H1 (cell line): ENCODE measurements around the gene GAN. TPM values are rescaled to one million over a fixed set of nuclear protein-coding genes. Genes with fewer than 3 reads are reported as not detected.

Source experiments
- CTCF ChIA-PET: fragments of 300-600 bp; sonication (Branson Sonifier 250); formaldehyde crosslinking; loops from one replicate; lab custom pipeline; 2021; ENCODE audit not compliant: partially characterized antibody; lab: Charles Lee
- POLR2A ChIA-PET: fragments of 300-600 bp; sonication (Branson Sonifier 250); formaldehyde crosslinking; loops from one replicate; lab custom pipeline; 2021; ENCODE audit warnings: inconsistent platforms; ENCODE audit not compliant: partially characterized antibody; lab: Charles Lee
- DNase-seq, 2 experiments: peaks; one replicate each; pipeline versions ENCODE4 v3.0.0 to v3.0.0-alpha.2; 2010 to 2022; ENCODE audit warnings: low spot score in 2 of 2, low read depth in 1 of 2, mixed read lengths in 1 of 2
- FAIRE-seq: peaks from 2 replicates; lab custom pipeline; 2011; peaks lifted over from hg19 to GRCh38; lab: Jason Lieb, UNC
- H2AFZ ChIP-seq: 2 replicates; pipeline ENCODE4 v1.8.1; 2012; ENCODE audit warnings: low read length, inconsistent platforms
- H2AK5ac ChIP-seq: 2 replicates; pipeline ENCODE4 v1.6.1; 2013; ENCODE audit warnings: low read depth, low read length
- H2BK120ac ChIP-seq: replicated peaks from 2 replicates; pipeline ENCODE3; 2013; ENCODE audit warnings: low read depth, low read length, inconsistent platforms
- H2BK12ac ChIP-seq: 2 replicates; pipeline ENCODE4 v1.6.1; 2013; ENCODE audit warnings: low read depth, low read length
- H2BK15ac ChIP-seq: 2 replicates; pipeline ENCODE4 v1.6.1; 2013; ENCODE audit warnings: low read length
- H2BK20ac ChIP-seq: 2 replicates; pipeline ENCODE4 v1.6.1; 2013; ENCODE audit warnings: low read length
- H2BK5ac ChIP-seq: 2 replicates; pipeline ENCODE4 v1.6.1; 2013; ENCODE audit warnings: low read depth, low read length
- H3K14ac ChIP-seq: 2 replicates; pipeline ENCODE4 v1.6.1; 2013; ENCODE audit warnings: inconsistent platforms; ENCODE audit not compliant: insufficient read length
- H3K18ac ChIP-seq: 2 replicates; pipeline ENCODE4 v1.6.1; 2013; ENCODE audit warnings: low read length; ENCODE audit errors: extremely low read depth
- H3K23ac ChIP-seq: 2 replicates; pipeline ENCODE4 v1.6.1; 2013; ENCODE audit warnings: inconsistent platforms; ENCODE audit not compliant: insufficient read length
- H3K23me2 ChIP-seq: 2 replicates; pipeline ENCODE4 v1.6.1; 2013; ENCODE audit warnings: low read depth, low read length
- H3K27ac ChIP-seq: 2 replicates; pipeline ENCODE4 v1.6.1; 2011; ENCODE audit warnings: low read depth, low read length, inconsistent platforms
- H3K27me3 ChIP-seq, 4 experiments: replicated peaks in 1 of 4; 1 replicate in 1 of 4; 2 replicates in 3 of 4; pipeline versions ENCODE4 v1.6.1 to v1.8.1; 2011 to 2013; ENCODE audit warnings: low read length in 3 of 4, mild to moderate bottlenecking in 3 of 4, inconsistent platforms in 2 of 4, mixed read lengths in 2 of 4, moderate library complexity in 1 of 4; ENCODE audit not compliant: control insufficient read depth in 3 of 4, insufficient read depth in 3 of 4; ENCODE audit errors: extremely low read depth in 1 of 4
- H3K36me3 ChIP-seq, 4 experiments: 2 replicates each; pipeline versions ENCODE4 v1.6.1 to v1.8.1; 2011 to 2013; ENCODE audit warnings: mild to moderate bottlenecking in 4 of 4, low read length in 3 of 4, moderate library complexity in 2 of 4, control low read depth in 1 of 4, inconsistent platforms in 1 of 4; ENCODE audit not compliant: insufficient read depth in 4 of 4, control insufficient read depth in 2 of 4
- H3K4ac ChIP-seq: replicated peaks from 2 replicates; pipeline ENCODE3; 2013; ENCODE audit warnings: low read length, low read depth, mixed read lengths, inconsistent platforms; ENCODE audit not compliant: insufficient read length
- H3K4me1 ChIP-seq, 4 experiments: replicated peaks in 1 of 4; 1 replicate in 1 of 4; 2 replicates in 3 of 4; pipeline versions ENCODE4 v1.6.1 to v1.8.1; 2011 to 2013; ENCODE audit warnings: low read length in 3 of 4, inconsistent platforms in 2 of 4, mixed read lengths in 1 of 4; ENCODE audit not compliant: insufficient read depth in 4 of 4, control insufficient read depth in 3 of 4
- H3K4me2 ChIP-seq, 2 experiments: 2 replicates each; pipeline versions ENCODE4 v1.6.1 to v1.8.1; 2011 to 2013; ENCODE audit warnings: low read depth in 2 of 2, low read length in 2 of 2, control low read depth in 1 of 2, inconsistent platforms in 1 of 2, mild to moderate bottlenecking in 1 of 2; ENCODE audit not compliant: insufficient read depth in 1 of 2
- H3K4me3 ChIP-seq, 4 experiments: fragments of 200-600, 300-600 bp in 1 of 4; sonication (generic), shearing (Covaris generic), sonication (Bioruptor Twin) in 1 of 4; 2 replicates each; pipeline versions ENCODE4 v1.5.1 to v1.8.1; 2011 to 2016; ENCODE audit warnings: low read length in 4 of 4, low read depth in 3 of 4, control low read depth in 2 of 4, inconsistent platforms in 2 of 4, mild to moderate bottlenecking in 2 of 4, mixed read lengths in 1 of 4, moderate library complexity in 1 of 4; ENCODE audit not compliant: insufficient read depth in 2 of 4; ENCODE audit errors: extremely low read depth in 1 of 4
- H3K56ac ChIP-seq: replicated peaks from 2 replicates; pipeline ENCODE3; 2013; ENCODE audit warnings: low read depth, mild to moderate bottlenecking, mixed read lengths, low read length, inconsistent platforms; ENCODE audit not compliant: insufficient read length
- H3K79me1 ChIP-seq: 2 replicates; pipeline ENCODE4 v1.6.1; 2013; ENCODE audit warnings: low read depth, low read length, control low read depth
- H3K79me2 ChIP-seq, 2 experiments: 2 replicates each; pipeline versions ENCODE4 v1.6.1 to v1.8.1; 2012 to 2013; ENCODE audit warnings: low read length in 2 of 2, mild to moderate bottlenecking in 2 of 2, inconsistent platforms in 1 of 2; ENCODE audit not compliant: insufficient read depth in 2 of 2, control insufficient read depth in 1 of 2
- H3K9ac ChIP-seq, 4 experiments: replicated peaks in 1 of 4; 1 replicate in 1 of 4; 2 replicates in 3 of 4; pipeline versions ENCODE4 v1.6.1 to v1.8.1; 2011 to 2013; ENCODE audit warnings: low read depth in 3 of 4, low read length in 3 of 4, control low read depth in 2 of 4, mild to moderate bottlenecking in 2 of 4, moderate library complexity in 2 of 4, inconsistent platforms in 1 of 4; ENCODE audit errors: extremely low read depth in 1 of 4
- H3K9me3 ChIP-seq, 2 experiments: 2 replicates each; pipeline versions ENCODE4 v1.6.1 to v1.8.1; 2012 to 2013; ENCODE audit warnings: mild to moderate bottlenecking in 2 of 2, moderate library complexity in 2 of 2, control low read depth in 1 of 2, inconsistent platforms in 1 of 2, low read depth in 1 of 2, low read length in 1 of 2, mixed read lengths in 1 of 2; ENCODE audit not compliant: insufficient read depth in 2 of 2
- H4K20me1 ChIP-seq, 2 experiments: replicated peaks in 1 of 2; 2 replicates each; pipeline versions ENCODE3 to v1.8.1; 2011 to 2013; ENCODE audit warnings: inconsistent platforms in 2 of 2, low read length in 2 of 2, mild to moderate bottlenecking in 1 of 2; ENCODE audit not compliant: insufficient read depth in 2 of 2, control insufficient read depth in 1 of 2
- H4K5ac ChIP-seq: 2 replicates; pipeline ENCODE4 v1.6.1; 2013; ENCODE audit warnings: low read length, low read depth, mixed read lengths, inconsistent platforms; ENCODE audit not compliant: insufficient read length
- H4K8ac ChIP-seq: 2 replicates; pipeline ENCODE4 v1.8.0; 2013; ENCODE audit warnings: mild to moderate bottlenecking, moderate library complexity, low read length, inconsistent platforms; ENCODE audit not compliant: insufficient read depth; ENCODE audit errors: extremely low read depth
- H4K91ac ChIP-seq: replicated peaks from 2 replicates; pipeline ENCODE3; 2013; ENCODE audit warnings: low read length, mixed read lengths, inconsistent platforms; ENCODE audit not compliant: insufficient read length
- CBX8 ChIP-seq: fragments of 300-800, 300-1000 bp; sonication (generic); IDR thresholded peaks from 2 replicates; pipeline ENCODE4 v1.7.1; 2016; ENCODE audit warnings: low read depth, low read length, borderline replicate concordance
- EGR1 ChIP-seq: IDR thresholded peaks from 2 replicates; pipeline ENCODE4 v1.6.1; 2011; ENCODE audit warnings: low read depth, low read length, borderline replicate concordance
- JUN ChIP-seq: IDR thresholded peaks from 2 replicates; pipeline ENCODE4 v1.6.1; 2011; ENCODE audit warnings: low read depth, mild to moderate bottlenecking, improper control_type of control experiment, low read length
- KDM1A ChIP-seq: fragments of 200-600, 300-600 bp; sonication (generic); IDR thresholded peaks from 2 replicates; pipeline ENCODE4 v1.7.1; 2016; ENCODE audit warnings: mild to moderate bottlenecking, low read length, borderline replicate concordance
- MAX ChIP-seq: IDR thresholded peaks from 2 replicates; pipeline ENCODE4 v1.6.1; 2012; ENCODE audit warnings: inconsistent platforms
- NRF1 ChIP-seq: IDR thresholded peaks from 2 replicates; pipeline ENCODE4 v1.6.1; 2011; ENCODE audit warnings: mild to moderate bottlenecking, low read depth, low read length, improper control_type of control experiment
- POLR2AphosphoS5 ChIP-seq: IDR thresholded peaks from 2 replicates; pipeline ENCODE4 v1.6.1; 2011; ENCODE audit warnings: low read depth, low read length
- POU5F1 ChIP-seq: IDR thresholded peaks from 2 replicates; pipeline ENCODE4 v1.6.1; 2011; ENCODE audit warnings: low read depth, mild to moderate bottlenecking, low read length, moderate library complexity
- RFX5 ChIP-seq: IDR thresholded peaks from 2 replicates; pipeline ENCODE4 v1.6.1; 2011; ENCODE audit warnings: low read depth, low read length, improper control_type of control experiment, borderline replicate concordance
- SAP30 ChIP-seq: fragments of 300-600 bp; sonication (generic); IDR thresholded peaks from 2 replicates; pipeline ENCODE4 v1.7.1; 2012; ENCODE audit warnings: low read length, moderate library complexity, mild to moderate bottlenecking, inconsistent platforms; ENCODE audit not compliant: insufficient read depth, insufficient replicate concordance
- SRF ChIP-seq: IDR thresholded peaks from 2 replicates; pipeline ENCODE4 v1.6.1; 2011; ENCODE audit warnings: mild to moderate bottlenecking, low read depth, low read length, moderate library complexity
- ZNF274 ChIP-seq: IDR thresholded peaks from 2 replicates; pipeline ENCODE4 v1.7.0; 2012; ENCODE audit warnings: low read length, borderline replicate concordance; ENCODE audit errors: extremely low read depth
- WGBS, 2 experiments: shearing (Covaris generic) in 1 of 2; methylation state at CpG; one replicate each; pipeline versions ENCODE4 v1.1.6 to v1.1.7; 2013 to 2015; ENCODE audit warnings: low lambda C conversion rate in 2 of 2, mixed read lengths in 2 of 2, inconsistent platforms in 1 of 2, low coverage in 1 of 2, missing lambda C conversion rate in 1 of 2; ENCODE audit not compliant: insufficient replicate concordance in 2 of 2, insufficient coverage in 1 of 2, insufficient read length in 1 of 2; ENCODE audit errors: extremely low coverage in 1 of 2, missing lambda C conversion rate in 1 of 2; 5-methylcytosine and 5-hydroxymethylcytosine counted together
- polyA plus RNA-seq, 7 experiments: library from polyadenylated mRNA; depleted of rRNA in 3 of 7; stranded (reverse) in 5 of 7; unstranded in 2 of 7; fragments of >200 nt in 5 of 7; fragments of 200-250 nt in 2 of 7; gene quantifications; 1 replicate in 5 of 7; 2 replicates in 1 of 7; 4 replicates in 1 of 7; pipeline versions ENCODE4 v1.2.1 to v1.2.3, GENCODE V29; 2011 to 2013; ENCODE audit warnings: missing spikeins in 2 of 7, mixed read lengths in 2 of 7
- total RNA-seq: library from RNA; stranded (reverse); fragmentation: NEBNext Ultra II Directional; extraction: Animal tissue kit (Norgen Biotek cat#: 25700); gene quantifications from 2 replicates; pipeline ENCODE4 v1.2.1, GENCODE V29; 2021

The GAN gene
- total and polyA plus RNA-seq, 2 of the 8 experiments (the other 6 are each of a cell fraction or from before 2014, with no cell fraction given), result 4.5 to 23.9 TPM

GRCh38 chr16:81284995-81285600 is 29.7 kb upstream of the GAN start:
- Histone ChIP-seq H2BK5ac (no peak overlapping the region), H3K27ac (no peak overlapping the region), H2AK5ac (no peak overlapping the region), H4K8ac (no peak overlapping the region), H3K14ac (no peak overlapping the region), H2AFZ (no peak overlapping the region), H3K4me3 (no peak overlapping the region), H3K36me3 (no peaks in the 10 kb centered on the region), H2BK12ac (no peak overlapping the region), H3K18ac (no peak overlapping the region), H3K4ac (no peak overlapping the region), H3K23me2 (no peaks in the 10 kb centered on the region), H2BK20ac (no peak overlapping the region), H3K4me2 (no peak overlapping the region), H4K20me1 (no peaks in the 10 kb centered on the region), H3K56ac (no peak overlapping the region), H4K5ac (no peak overlapping the region), H3K4me1 (no peaks in the 10 kb centered on the region), H3K79me1 (no peaks in the 10 kb centered on the region), H3K9me3 (no peaks in the 10 kb centered on the region), H4K91ac (no peak overlapping the region), H3K9ac (no peak overlapping the region), H3K27me3 (no peaks in the 10 kb centered on the region), H3K79me2 (no peaks in the 10 kb centered on the region), H3K23ac (no peak overlapping the region), H2BK120ac (no peak overlapping the region), H2BK15ac (no peak overlapping the region)
- FAIRE-seq (no peak), DNase-seq (no peak)
- ChIA-PET CTCF (interaction anchor here (0.8 to 1.6 kb wide), 5 partner anchors 12 to 80 kb away, joined by 3 to 5 read pairs (median 4); no protein-coding TSS in a partner anchor), POLR2A (interaction anchor here (0.6 to 2.2 kb wide), 5 partner anchors 17 to 538 kb away, joined by 3 to 5 read pairs (median 3); no protein-coding TSS in a partner anchor)
- 90% methylated on average over 8 of the region's 8 CpGs; no CpG with 5 or more reads in 1 of the 2 experiments for WGBS, 2 experiments
- TF ChIP-seq POU5F1 (no peak), SAP30 (no peak), POLR2AphosphoS5 (no peak), NRF1 (no peak), SRF (no peak), RFX5 (no peak), JUN (no peak), CBX8 (no peak), MAX (no peak), EGR1 (no peak), KDM1A (no peak), ZNF274 (no peak)
